BLaER1 treated with 17β-estradiol and CSF1 and Interleukin-3, amounts not matched to agents 10 nM and 100 nM (cell line): ENCODE results near the gene LRIT3.

ENCODE experiments used
- H3K27ac ChIP-seq, 11 experiments: shearing (Covaris generic); formaldehyde crosslinking; 2 replicates each; pipeline ENCODE4 v1.8.1; 2022
- H3K27me3 ChIP-seq, 11 experiments: shearing (Covaris generic); formaldehyde crosslinking; 2 replicates each; pipeline ENCODE4 v1.8.1; 2022
- H3K36me3 ChIP-seq, 11 experiments: shearing (Covaris generic); formaldehyde crosslinking; 2 replicates each; pipeline ENCODE4 v1.8.1; 2022
- H3K4me1 ChIP-seq, 10 experiments: shearing (Covaris generic); formaldehyde crosslinking; 2 replicates each; pipeline ENCODE4 v1.8.1; 2022
- H3K4me2 ChIP-seq, 11 experiments: shearing (Covaris generic); formaldehyde crosslinking; 2 replicates each; pipeline ENCODE4 v1.8.1; 2022
- H3K4me3 ChIP-seq, 10 experiments: shearing (Covaris generic); formaldehyde crosslinking; 2 replicates each; pipeline ENCODE4 v1.8.1; 2022
- H3K9ac ChIP-seq, 11 experiments: shearing (Covaris generic); formaldehyde crosslinking; 2 replicates each; pipeline ENCODE4 v1.8.1; 2022
- H3K9me3 ChIP-seq, 11 experiments: shearing (Covaris generic); formaldehyde crosslinking; replicated peaks in 1 of 11; 2 replicates each; pipeline ENCODE4 v1.8.1; 2022
- H4K20me1 ChIP-seq, 11 experiments: shearing (Covaris generic); formaldehyde crosslinking; 2 replicates each; pipeline ENCODE4 v1.8.1; 2022
- Cebpa-rat ChIP-seq, 11 experiments: shearing (Covaris generic); IDR thresholded peaks; 2 replicates each; pipeline ENCODE4 v1.8.1; 2022

The LRIT3 gene

GRCh38 chr4:109879636-109880314 lies 31.9 kb downstream of the LRIT3 start:
- no peaks in the 10 kb centered on the region for H4K20me1 ChIP-seq
- no peak for TF ChIP-seq Cebpa-rat (IDR thresholded peaks at IDR 0.05)
- no peak overlapping the region for H3K27ac ChIP-seq
- H3K4me3 ChIP-seq = no peak overlapping the region
- H3K4me2 ChIP-seq = no peak overlapping the region
- H3K9ac ChIP-seq = no peak overlapping the region
- H3K9me3 ChIP-seq = no peaks in the 10 kb centered on the region
- no peaks in the 10 kb centered on the region for H3K4me1 ChIP-seq
- H3K36me3 ChIP-seq = no peaks in the 10 kb centered on the region
- no peaks in the 10 kb centered on the region for H3K27me3 ChIP-seq

- no peak for TF ChIP-seq Cebpa-rat (IDR thresholded peaks at IDR 0.05)
- no peaks in the 10 kb centered on the region for H3K4me1 ChIP-seq
Measured at GRCh38 chr4:109886303-109886702, 38.4 kb downstream of the LRIT3 start.

GRCh38 chr4:109887071-109887470 lies 39.2 kb downstream of the LRIT3 start:
- no peaks in the 10 kb centered on the region for H3K4me1 ChIP-seq

More at GRCh38 chr4:109886303-109886702, 38.4 kb downstream of the LRIT3 start:
- no peaks in the 10 kb centered on the region for H4K20me1 ChIP-seq
- no peaks in the 10 kb centered on the region for H3K36me3 ChIP-seq
- no peak overlapping the region for H3K4me2 ChIP-seq
- H3K4me3 ChIP-seq = no peak overlapping the region
- H3K27ac ChIP-seq = no peak overlapping the region
- no peaks in the 10 kb centered on the region for H3K9me3 ChIP-seq
- no peaks in the 10 kb centered on the region for H3K27me3 ChIP-seq
- no peak overlapping the region for H3K9ac ChIP-seq

GRCh38 chr4:109890076-109890475 lies 42.2 kb downstream of the LRIT3 start:
- TF ChIP-seq Cebpa-rat (IDR thresholded peaks at IDR 0.05) = no peak
- no peaks in the 10 kb centered on the region for H3K27me3 ChIP-seq
- no peaks in the 10 kb centered on the region for H3K36me3 ChIP-seq
- no peaks in the 10 kb centered on the region for H4K20me1 ChIP-seq
- H3K4me1 ChIP-seq = no peaks in the 10 kb centered on the region
- H3K9me3 ChIP-seq = no peaks in the 10 kb centered on the region; a peak in 1 of 22 replicates
- H3K9ac ChIP-seq = no peak overlapping the region
- H3K4me3 ChIP-seq = no peak overlapping the region
- no peak overlapping the region for H3K27ac ChIP-seq
- no peak overlapping the region for H3K4me2 ChIP-seq

More at GRCh38 chr4:109887071-109887470, 39.2 kb downstream of the LRIT3 start:
- Histone ChIP-seq H3K4me3 (no peak overlapping the region), H3K9me3 (no peaks in the 10 kb centered on the region), H3K4me2 (no peak overlapping the region), H4K20me1 (no peaks in the 10 kb centered on the region), H3K9ac (no peak overlapping the region), H3K36me3 (no peaks in the 10 kb centered on the region), H3K27me3 (no peaks in the 10 kb centered on the region), H3K27ac (no peak overlapping the region)
- TF ChIP-seq Cebpa-rat (IDR thresholded peaks at IDR 0.05) = no peak

- Histone ChIP-seq H3K27ac (no peak overlapping the region), H3K4me1 (no peaks in the 10 kb centered on the region), H4K20me1 (no peaks in the 10 kb centered on the region), H3K36me3 (no peaks in the 10 kb centered on the region), H3K9ac (no peak overlapping the region), H3K4me3 (no peak overlapping the region), H3K4me2 (no peak overlapping the region), H3K9me3 (peaks cover 14 to 22% (median 16%) of the 10 kb centered on the region in 11 experiments), H3K27me3 (no peaks in the 10 kb centered on the region)
- TF ChIP-seq Cebpa-rat (IDR thresholded peaks at IDR 0.05) = no peak
Measured at GRCh38 chr4:109902559-109903251, 54.8 kb downstream of the LRIT3 start.

GRCh38 chr4:109908731-109909130 lies 60.8 kb downstream of the LRIT3 start:
- no peak for TF ChIP-seq Cebpa-rat (IDR thresholded peaks at IDR 0.05)
- Histone ChIP-seq H3K4me2 (no peak overlapping the region), H3K36me3 (no peaks in the 10 kb centered on the region), H3K9ac (no peak overlapping the region), H3K9me3 (peaks cover 0 to 6% (median 0%) of the 10 kb centered on the region in 11 experiments; a peak in 1 of 22 replicates), H3K27ac (no peak overlapping the region), H3K27me3 (no peaks in the 10 kb centered on the region), H3K4me3 (no peak overlapping the region), H4K20me1 (no peaks in the 10 kb centered on the region), H3K4me1 (peaks cover 8 to 17% (median 12%) of the 10 kb centered on the region in 10 experiments)

GRCh38 chr4:109910256-109910655 lies 62.3 kb downstream of the LRIT3 start:
- H3K4me1 ChIP-seq = peaks cover 8 to 18% (median 12%) of the 10 kb centered on the region in 10 experiments
- H4K20me1 ChIP-seq = no peaks in the 10 kb centered on the region
- no peak overlapping the region for H3K27ac ChIP-seq
- no peak for TF ChIP-seq Cebpa-rat (IDR thresholded peaks at IDR 0.05)
- peaks cover 0 to 6% (median 0%) of the 10 kb centered on the region in 11 experiments; a peak in 1 of 22 replicates for H3K9me3 ChIP-seq
- H3K4me3 ChIP-seq = no peak overlapping the region
- no peaks in the 10 kb centered on the region for H3K27me3 ChIP-seq
- H3K4me2 ChIP-seq = no peak overlapping the region
- no peaks in the 10 kb centered on the region for H3K36me3 ChIP-seq
- H3K9ac ChIP-seq = no peak overlapping the region

- Histone ChIP-seq H3K4me2 (peak within 1 kb of the TSS; percentile 13 to 77 (median 67)), H3K27me3 (no peaks in the 10 kb centered on the region), H3K9me3 (no peaks in the 10 kb centered on the region), H3K27ac (peak within 1 kb of the TSS in 8 of 11 experiments; percentile 9 to 61 (median 26); a peak in 9 of 22 replicates), H4K20me1 (no peaks in the 10 kb centered on the region), H3K4me3 (no peak within 1 kb of the TSS), H3K4me1 (peaks cover 8 to 18% (median 12%) of the 10 kb centered on the region in 10 experiments), H3K9ac (peak within 1 kb of the TSS in 1 of 11 experiments; percentile 27; a peak in 1 of 22 replicates), H3K36me3 (no peaks in the 10 kb centered on the region)
- no peak for TF ChIP-seq Cebpa-rat (IDR thresholded peaks at IDR 0.05)
Measured at GRCh38 chr4:109912706-109913595, 65.0 kb downstream of the LRIT3 start, which contains the start of gene EGF. EGF (plus strand) TSS chr4:109912883; CDS start chr4:109913336, 453 bp downstream.
